Neural cell (in vitro differentiated cells): ENCODE results near the gene HEG1. TPM values are rescaled to one million over a fixed set of nuclear protein-coding genes. Genes with fewer than 3 reads are reported as not detected.

ENCODE experiments used
- H2AFZ ChIP-seq: fragments of 200-600, 300-800 bp; sonication (generic), shearing (Covaris generic); 2 replicates; pipeline ENCODE4 v1.6.0; 2014; ENCODE audit warnings: low read depth, mild to moderate bottlenecking, antibody characterized with exemption, low read length, moderate library complexity
- H3F3A ChIP-seq: fragments of 200-600 bp; shearing (Covaris generic); 2 replicates; pipeline ENCODE4 v1.6.1; 2016; ENCODE audit warnings: mild to moderate bottlenecking, moderate library complexity, mixed read lengths, antibody characterized with exemption, low read length; ENCODE audit not compliant: insufficient read depth, poor library complexity, severe bottlenecking
- H3K27ac ChIP-seq: fragments of 200-600, 300-800 bp; sonication (generic), shearing (Covaris generic); 2 replicates; pipeline ENCODE4 v1.5.1; 2014; ENCODE audit warnings: mild to moderate bottlenecking, low read length, moderate library complexity
- H3K27me3 ChIP-seq: fragments of 300-800, 200-600 bp; sonication (generic), shearing (Covaris generic); 2 replicates; pipeline ENCODE4 v1.6.0; 2014; ENCODE audit warnings: mild to moderate bottlenecking, low read depth, low read length, moderate library complexity; ENCODE audit not compliant: insufficient read depth
- H3K36me3 ChIP-seq: fragments of 300-800, 200-600 bp; sonication (generic), shearing (Covaris generic); 2 replicates; pipeline ENCODE4 v1.5.1; 2014; ENCODE audit warnings: mild to moderate bottlenecking, antibody characterized with exemption, low read length, moderate library complexity; ENCODE audit not compliant: insufficient read depth
- H3K4me2 ChIP-seq: fragments of 300-800, 200-600 bp; sonication (generic), shearing (Covaris generic); 2 replicates; pipeline ENCODE4 v1.6.0; 2014; ENCODE audit warnings: mild to moderate bottlenecking, low read length
- H3K4me3 ChIP-seq: fragments of 300-800, 200-600 bp; sonication (generic), shearing (Covaris generic); 2 replicates; pipeline ENCODE4 v1.5.1; 2014; ENCODE audit warnings: mild to moderate bottlenecking, low read length, moderate library complexity
- H3K79me2 ChIP-seq: fragments of 200-600 bp; shearing (Covaris generic); replicated peaks from 2 replicates; pipeline ENCODE4 v1.6.0; 2014; ENCODE audit warnings: mild to moderate bottlenecking, low read length, moderate library complexity; ENCODE audit not compliant: insufficient read depth
- H3K9ac ChIP-seq: fragments of 300-800, 200-600 bp; sonication (generic), shearing (Covaris generic); 2 replicates; pipeline ENCODE4 v1.6.1; 2016; ENCODE audit warnings: mild to moderate bottlenecking, low read length, mixed read lengths
- H3K9me2 ChIP-seq: fragments of 200-600 bp; shearing (Covaris generic); 2 replicates; pipeline ENCODE4 v1.6.1; 2016; ENCODE audit warnings: mild to moderate bottlenecking, low read length, mixed read lengths; ENCODE audit not compliant: insufficient read depth
- H3K9me3 ChIP-seq: fragments of 200-600, 300-800 bp; sonication (generic), shearing (Covaris generic); 2 replicates; pipeline ENCODE4 v1.6.1; 2016; ENCODE audit warnings: mild to moderate bottlenecking, mixed run types, low read length, moderate library complexity, mixed read lengths
- H4K20me1 ChIP-seq: fragments of 200-600 bp; shearing (Covaris generic); 2 replicates; pipeline ENCODE4 v1.6.1; 2016; ENCODE audit warnings: mild to moderate bottlenecking, mixed run types; ENCODE audit not compliant: insufficient read depth
- EP300 ChIP-seq: fragments of 450-650 bp; conservative IDR thresholded peaks from 2 replicates; pipeline ENCODE4 v1.6.1; 2014; ENCODE audit warnings: antibody characterized with exemption, mild to moderate bottlenecking, moderate library complexity; ENCODE audit not compliant: poor library complexity, severe bottlenecking
- EZH2 ChIP-seq: fragments of 200-600, 300-800 bp; shearing (Covaris generic), sonication (generic); IDR thresholded peaks from 2 replicates; pipeline ENCODE4 v1.6.1; 2014; ENCODE audit warnings: antibody characterized with exemption, low read length, borderline replicate concordance, mild to moderate bottlenecking; ENCODE audit not compliant: insufficient read depth, poor library complexity, severe bottlenecking
- MXI1 ChIP-seq: fragments of 450-650 bp; conservative IDR thresholded peaks from 2 replicates; pipeline ENCODE4 v1.6.1; 2014; ENCODE audit warnings: antibody characterized with exemption, mild to moderate bottlenecking; ENCODE audit not compliant: poor library complexity, severe bottlenecking
- POLR2AphosphoS5 ChIP-seq: IDR thresholded peaks from 2 replicates; pipeline ENCODE4 v1.6.1; 2012
- RAD21 ChIP-seq: fragments of 450-650 bp; conservative IDR thresholded peaks from 2 replicates; pipeline ENCODE4 v1.6.1; 2014; ENCODE audit warnings: antibody characterized with exemption, mild to moderate bottlenecking, moderate library complexity
- SMC3 ChIP-seq: fragments of 450-650 bp; conservative IDR thresholded peaks from 2 replicates; pipeline ENCODE4 v1.6.1; 2014; ENCODE audit warnings: antibody characterized with exemption, mild to moderate bottlenecking, moderate library complexity; ENCODE audit not compliant: poor library complexity
- TAF1 ChIP-seq: IDR thresholded peaks from 2 replicates; pipeline ENCODE4 v1.6.1; 2012; ENCODE audit warnings: low read depth
- polyA plus RNA-seq: library from polyadenylated mRNA; depleted of rRNA; stranded (reverse); fragments of >200 nt; gene quantifications from 2 replicates; pipeline ENCODE4 v1.2.3, GENCODE V29; 2014
- TF ChIP-seq, protein P1 (sequence below): IDR thresholded peaks from 2 replicates; pipeline ENCODE4 v1.6.1; 2012; ENCODE audit warnings: borderline replicate concordance
- TF ChIP-seq, protein P2 (sequence below): fragments of 450-650 bp; IDR thresholded peaks from 2 replicates; pipeline ENCODE4 v1.5.1; 2014; ENCODE audit warnings: antibody characterized with exemption, mild to moderate bottlenecking, moderate library complexity; ENCODE audit not compliant: poor library complexity, severe bottlenecking

HEG1 gene
- polyA plus RNA-seq, 1 donor from 2014 or later = 0.48 TPM

DNA sequence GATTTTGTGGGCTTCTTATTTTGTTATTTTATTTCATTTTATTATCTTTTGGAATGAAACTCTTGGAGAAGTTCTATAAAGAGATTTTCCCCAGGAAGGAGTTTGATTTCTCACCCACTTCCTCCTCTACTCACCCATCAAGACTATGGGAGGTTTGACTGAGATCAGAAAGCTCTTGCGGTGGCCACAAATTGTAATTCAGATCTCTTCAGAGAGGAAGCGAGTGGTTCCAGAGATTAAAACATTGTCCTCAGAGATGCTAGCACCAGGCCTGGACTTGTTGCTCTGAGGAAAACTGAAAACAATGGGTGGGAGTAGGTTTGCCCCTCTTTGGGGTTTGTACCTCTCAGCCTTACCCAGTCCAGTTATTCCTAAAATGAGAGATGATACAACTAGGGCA is 113.2 kb downstream of the HEG1 start:
- H3K4me3 ChIP-seq = no peak overlapping the region
- no peak overlapping the region for H3K27ac ChIP-seq
- no peak overlapping the region for H3K4me2 ChIP-seq
- no peak overlapping the region for H3K9ac ChIP-seq
- no peaks in the 10 kb centered on the region for H3K36me3 ChIP-seq
- H3K9me3 ChIP-seq = no peaks in the 10 kb centered on the region
- no peak overlapping the region for H2AFZ ChIP-seq
- no peaks in the 10 kb centered on the region for H4K20me1 ChIP-seq
- no peaks in the 10 kb centered on the region for H3K27me3 ChIP-seq
- H3K9me2 ChIP-seq = no peaks in the 10 kb centered on the region
- H3F3A ChIP-seq = no peaks in the 10 kb centered on the region
- H3K79me2 ChIP-seq = no peaks in the 10 kb centered on the region
- TF ChIP-seq RAD21 = no peak
- TF ChIP-seq SMC3 = no peak
- no peak for TF ChIP-seq MXI1
- TF ChIP-seq EP300 = no peak

DNA sequence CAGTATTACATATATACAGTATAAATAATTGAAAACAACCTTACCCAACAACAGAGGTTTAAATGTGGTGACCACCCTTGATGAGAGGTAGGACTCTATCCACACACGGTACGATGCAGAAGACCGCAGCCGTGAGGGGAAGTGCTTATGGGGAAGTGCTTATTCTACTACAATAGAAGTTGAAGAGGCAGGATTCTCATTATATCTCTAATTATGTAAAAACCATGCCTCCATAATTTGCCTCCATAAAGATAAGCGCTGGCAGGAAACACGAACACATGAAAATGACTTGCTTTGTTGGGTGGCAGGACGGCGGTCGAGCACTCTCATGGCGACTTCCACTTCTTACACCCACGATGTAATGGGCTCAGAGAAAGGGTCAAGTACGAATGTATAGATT is 114.0 kb downstream of the HEG1 start:
- Histone ChIP-seq H4K20me1 (no peaks in the 10 kb centered on the region), H3K4me3 (no peak overlapping the region), H3F3A (no peaks in the 10 kb centered on the region), H3K9me3 (no peaks in the 10 kb centered on the region), H2AFZ (no peak overlapping the region), H3K9ac (no peak overlapping the region), H3K4me2 (no peak overlapping the region), H3K9me2 (no peaks in the 10 kb centered on the region), H3K79me2 (no peaks in the 10 kb centered on the region), H3K27me3 (no peaks in the 10 kb centered on the region), H3K36me3 (no peaks in the 10 kb centered on the region), H3K27ac (no peak overlapping the region)
- TF ChIP-seq SMC3 (no peak), POLR2AphosphoS5 (no peak), EZH2 (no peak), EP300 (no peak), MXI1 (no peak), TAF1 (no peak), RAD21 (no peak)
- TF ChIP-seq, protein P1, sequence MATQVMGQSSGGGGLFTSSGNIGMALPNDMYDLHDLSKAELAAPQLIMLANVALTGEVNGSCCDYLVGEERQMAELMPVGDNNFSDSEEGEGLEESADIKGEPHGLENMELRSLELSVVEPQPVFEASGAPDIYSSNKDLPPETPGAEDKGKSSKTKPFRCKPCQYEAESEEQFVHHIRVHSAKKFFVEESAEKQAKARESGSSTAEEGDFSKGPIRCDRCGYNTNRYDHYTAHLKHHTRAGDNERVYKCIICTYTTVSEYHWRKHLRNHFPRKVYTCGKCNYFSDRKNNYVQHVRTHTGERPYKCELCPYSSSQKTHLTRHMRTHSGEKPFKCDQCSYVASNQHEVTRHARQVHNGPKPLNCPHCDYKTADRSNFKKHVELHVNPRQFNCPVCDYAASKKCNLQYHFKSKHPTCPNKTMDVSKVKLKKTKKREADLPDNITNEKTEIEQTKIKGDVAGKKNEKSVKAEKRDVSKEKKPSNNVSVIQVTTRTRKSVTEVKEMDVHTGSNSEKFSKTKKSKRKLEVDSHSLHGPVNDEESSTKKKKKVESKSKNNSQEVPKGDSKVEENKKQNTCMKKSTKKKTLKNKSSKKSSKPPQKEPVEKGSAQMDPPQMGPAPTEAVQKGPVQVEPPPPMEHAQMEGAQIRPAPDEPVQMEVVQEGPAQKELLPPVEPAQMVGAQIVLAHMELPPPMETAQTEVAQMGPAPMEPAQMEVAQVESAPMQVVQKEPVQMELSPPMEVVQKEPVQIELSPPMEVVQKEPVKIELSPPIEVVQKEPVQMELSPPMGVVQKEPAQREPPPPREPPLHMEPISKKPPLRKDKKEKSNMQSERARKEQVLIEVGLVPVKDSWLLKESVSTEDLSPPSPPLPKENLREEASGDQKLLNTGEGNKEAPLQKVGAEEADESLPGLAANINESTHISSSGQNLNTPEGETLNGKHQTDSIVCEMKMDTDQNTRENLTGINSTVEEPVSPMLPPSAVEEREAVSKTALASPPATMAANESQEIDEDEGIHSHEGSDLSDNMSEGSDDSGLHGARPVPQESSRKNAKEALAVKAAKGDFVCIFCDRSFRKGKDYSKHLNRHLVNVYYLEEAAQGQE = no peak
- TF ChIP-seq, protein P2, sequence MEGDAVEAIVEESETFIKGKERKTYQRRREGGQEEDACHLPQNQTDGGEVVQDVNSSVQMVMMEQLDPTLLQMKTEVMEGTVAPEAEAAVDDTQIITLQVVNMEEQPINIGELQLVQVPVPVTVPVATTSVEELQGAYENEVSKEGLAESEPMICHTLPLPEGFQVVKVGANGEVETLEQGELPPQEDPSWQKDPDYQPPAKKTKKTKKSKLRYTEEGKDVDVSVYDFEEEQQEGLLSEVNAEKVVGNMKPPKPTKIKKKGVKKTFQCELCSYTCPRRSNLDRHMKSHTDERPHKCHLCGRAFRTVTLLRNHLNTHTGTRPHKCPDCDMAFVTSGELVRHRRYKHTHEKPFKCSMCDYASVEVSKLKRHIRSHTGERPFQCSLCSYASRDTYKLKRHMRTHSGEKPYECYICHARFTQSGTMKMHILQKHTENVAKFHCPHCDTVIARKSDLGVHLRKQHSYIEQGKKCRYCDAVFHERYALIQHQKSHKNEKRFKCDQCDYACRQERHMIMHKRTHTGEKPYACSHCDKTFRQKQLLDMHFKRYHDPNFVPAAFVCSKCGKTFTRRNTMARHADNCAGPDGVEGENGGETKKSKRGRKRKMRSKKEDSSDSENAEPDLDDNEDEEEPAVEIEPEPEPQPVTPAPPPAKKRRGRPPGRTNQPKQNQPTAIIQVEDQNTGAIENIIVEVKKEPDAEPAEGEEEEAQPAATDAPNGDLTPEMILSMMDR = no peak

DNA sequence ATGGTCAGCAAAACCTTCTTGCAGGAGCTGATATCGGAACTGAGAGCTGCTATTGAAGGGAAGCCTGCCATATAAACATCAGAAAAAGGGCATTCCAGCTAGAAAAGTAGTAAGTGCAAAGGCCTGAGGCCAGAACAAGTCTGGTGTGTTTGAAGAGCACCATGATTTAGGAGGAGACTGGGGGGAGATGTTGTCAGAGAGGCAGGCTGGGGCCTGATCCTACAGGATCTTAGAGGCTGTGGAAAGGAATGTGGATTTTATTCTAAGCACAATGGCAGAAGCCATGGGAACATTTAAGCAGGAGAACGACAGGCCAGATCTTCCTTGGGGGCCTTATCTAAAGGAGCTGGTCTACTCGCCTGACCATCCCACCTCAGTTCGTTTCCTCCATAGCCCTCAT is 116.1 kb downstream of the HEG1 start:
- Histone ChIP-seq H3K27ac (no peak overlapping the region), H3K9me3 (no peaks in the 10 kb centered on the region), H3K36me3 (no peaks in the 10 kb centered on the region), H2AFZ (no peak overlapping the region), H3K4me3 (no peak overlapping the region), H3K9ac (no peak overlapping the region), H3K9me2 (no peaks in the 10 kb centered on the region), H3K4me2 (no peak overlapping the region), H3F3A (no peaks in the 10 kb centered on the region), H4K20me1 (no peaks in the 10 kb centered on the region), H3K27me3 (no peaks in the 10 kb centered on the region), H3K79me2 (no peaks in the 10 kb centered on the region)
- TF ChIP-seq, protein P1 = no peak
- TF ChIP-seq EP300 (no peak), TAF1 (no peak), SMC3 (no peak), POLR2AphosphoS5 (no peak), EZH2 (no peak), MXI1 (no peak), RAD21 (no peak)
- TF ChIP-seq, protein P2 = no peak
